K562 (cell line): ENCODE measurements around the gene ILF3.

Source experiments
- MXD1 ChIP-seq: fragments of 250-450 bp; sonication (Bioruptor Pico); IDR thresholded peaks from 2 replicates; pipeline ENCODE4 v1.8.0; 2021; ENCODE audit warnings: borderline replicate concordance, mild to moderate bottlenecking, moderate library complexity; ENCODE audit not compliant: poor library complexity, severe bottlenecking
- NFYB ChIP-seq: IDR thresholded peaks from 2 replicates; pipeline ENCODE4 v1.6.1; 2011; ENCODE audit warnings: mild to moderate bottlenecking, moderate library complexity; ENCODE audit not compliant: insufficient read length; ENCODE audit errors: extremely low read depth
- PCBP1 ChIP-seq: fragments of 200-400 bp; formaldehyde crosslinking; IDR thresholded peaks from 2 replicates; pipeline ENCODE4 v1.6.1; 2018; ENCODE audit warnings: mild to moderate bottlenecking, low read depth, low read length; ENCODE audit not compliant: poor library complexity, severe bottlenecking
- TAF1 ChIP-seq: IDR thresholded peaks from 2 replicates; pipeline ENCODE4 v1.6.1; 2011; ENCODE audit warnings: mild to moderate bottlenecking, low read length, moderate library complexity; ENCODE audit not compliant: insufficient read depth, control insufficient read depth, severe bottlenecking; ENCODE audit errors: extremely low read depth
- ZBTB34 ChIP-seq: fragments of 250-450 bp; sonication (Bioruptor Pico); IDR thresholded peaks from 2 replicates; pipeline ENCODE4 v1.8.0; 2021; ENCODE audit warnings: mild to moderate bottlenecking, moderate library complexity

GRCh38 chr19:10634963-10635362, 19.2 kb upstream of the ILF3 start:
- TF ChIP-seq ZBTB34 (CRISPR knock-in tag) (no peak), TAF1 (no peak), MXD1 (CRISPR knock-in tag) (no peak), NFYB (no peak), PCBP1 (no peak)
